ENCODE measurements around the gene GPATCH11.

DNA sequence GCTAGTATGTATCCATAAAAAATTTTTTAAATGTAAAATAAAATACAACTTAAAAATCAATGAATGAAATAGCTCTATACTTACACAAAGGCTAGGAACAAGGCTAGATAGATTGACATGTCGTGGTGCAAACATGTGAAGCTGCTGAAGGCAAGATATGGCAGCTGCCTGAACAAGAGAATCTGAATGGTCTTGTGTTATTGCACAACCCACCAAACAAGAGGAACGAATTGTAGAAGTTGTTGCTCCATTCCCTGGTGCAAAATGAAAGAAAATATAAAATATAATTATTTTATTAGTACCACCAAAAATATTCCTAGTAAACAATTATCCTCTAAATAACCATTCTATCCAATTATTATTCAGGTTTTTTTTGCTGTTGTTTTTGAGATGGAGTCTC, 46.5 kb upstream of the GPATCH11 start:
- TF ChIP-seq POLR2AphosphoS5 (IDR thresholded peaks at IDR 0.05) = no peak
- TF ChIP-seq, protein P1, sequence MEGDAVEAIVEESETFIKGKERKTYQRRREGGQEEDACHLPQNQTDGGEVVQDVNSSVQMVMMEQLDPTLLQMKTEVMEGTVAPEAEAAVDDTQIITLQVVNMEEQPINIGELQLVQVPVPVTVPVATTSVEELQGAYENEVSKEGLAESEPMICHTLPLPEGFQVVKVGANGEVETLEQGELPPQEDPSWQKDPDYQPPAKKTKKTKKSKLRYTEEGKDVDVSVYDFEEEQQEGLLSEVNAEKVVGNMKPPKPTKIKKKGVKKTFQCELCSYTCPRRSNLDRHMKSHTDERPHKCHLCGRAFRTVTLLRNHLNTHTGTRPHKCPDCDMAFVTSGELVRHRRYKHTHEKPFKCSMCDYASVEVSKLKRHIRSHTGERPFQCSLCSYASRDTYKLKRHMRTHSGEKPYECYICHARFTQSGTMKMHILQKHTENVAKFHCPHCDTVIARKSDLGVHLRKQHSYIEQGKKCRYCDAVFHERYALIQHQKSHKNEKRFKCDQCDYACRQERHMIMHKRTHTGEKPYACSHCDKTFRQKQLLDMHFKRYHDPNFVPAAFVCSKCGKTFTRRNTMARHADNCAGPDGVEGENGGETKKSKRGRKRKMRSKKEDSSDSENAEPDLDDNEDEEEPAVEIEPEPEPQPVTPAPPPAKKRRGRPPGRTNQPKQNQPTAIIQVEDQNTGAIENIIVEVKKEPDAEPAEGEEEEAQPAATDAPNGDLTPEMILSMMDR (IDR thresholded peaks at IDR 0.05) = no peak
- no peak for TF ChIP-seq POLR2A (IDR thresholded peaks at IDR 0.05)

All from gastroesophageal sphincter (tissue), 3 donors.